H1 (cell line): ENCODE measurements around the gene PLN. TPM values are rescaled to one million over a fixed set of nuclear protein-coding genes. Genes with fewer than 3 reads are reported as not detected.

Experiments used
- CTCF ChIA-PET: fragments of 300-600 bp; sonication (Branson Sonifier 250); formaldehyde crosslinking; loops from one replicate; lab custom pipeline; 2021; ENCODE audit not compliant: partially characterized antibody; lab: Charles Lee
- POLR2A ChIA-PET: fragments of 300-600 bp; sonication (Branson Sonifier 250); formaldehyde crosslinking; loops from one replicate; lab custom pipeline; 2021; ENCODE audit warnings: inconsistent platforms; ENCODE audit not compliant: partially characterized antibody; lab: Charles Lee
- DNase-seq, 2 experiments: peaks; one replicate each; pipeline versions ENCODE4 v3.0.0 to v3.0.0-alpha.2; 2010 to 2022; ENCODE audit warnings: low spot score in 2 of 2, low read depth in 1 of 2, mixed read lengths in 1 of 2
- FAIRE-seq: peaks from 2 replicates; lab custom pipeline; 2011; peaks lifted over from hg19 to GRCh38; lab: Jason Lieb, UNC
- H2AFZ ChIP-seq: 2 replicates; pipeline ENCODE4 v1.8.1; 2012; ENCODE audit warnings: low read length, inconsistent platforms
- H2AK5ac ChIP-seq: 2 replicates; pipeline ENCODE4 v1.6.1; 2013; ENCODE audit warnings: low read depth, low read length
- H2BK120ac ChIP-seq: replicated peaks from 2 replicates; pipeline ENCODE3; 2013; ENCODE audit warnings: low read depth, low read length, inconsistent platforms
- H2BK12ac ChIP-seq: 2 replicates; pipeline ENCODE4 v1.6.1; 2013; ENCODE audit warnings: low read depth, low read length
- H2BK15ac ChIP-seq: 2 replicates; pipeline ENCODE4 v1.6.1; 2013; ENCODE audit warnings: low read length
- H2BK20ac ChIP-seq: 2 replicates; pipeline ENCODE4 v1.6.1; 2013; ENCODE audit warnings: low read length
- H2BK5ac ChIP-seq: 2 replicates; pipeline ENCODE4 v1.6.1; 2013; ENCODE audit warnings: low read depth, low read length
- H3K14ac ChIP-seq: 2 replicates; pipeline ENCODE4 v1.6.1; 2013; ENCODE audit warnings: inconsistent platforms; ENCODE audit not compliant: insufficient read length
- H3K18ac ChIP-seq: 2 replicates; pipeline ENCODE4 v1.6.1; 2013; ENCODE audit warnings: low read length; ENCODE audit errors: extremely low read depth
- H3K23ac ChIP-seq: 2 replicates; pipeline ENCODE4 v1.6.1; 2013; ENCODE audit warnings: inconsistent platforms; ENCODE audit not compliant: insufficient read length
- H3K23me2 ChIP-seq: 2 replicates; pipeline ENCODE4 v1.6.1; 2013; ENCODE audit warnings: low read depth, low read length
- H3K27ac ChIP-seq: 2 replicates; pipeline ENCODE4 v1.6.1; 2011; ENCODE audit warnings: low read depth, low read length, inconsistent platforms
- H3K27me3 ChIP-seq, 4 experiments: replicated peaks in 1 of 4; 1 replicate in 1 of 4; 2 replicates in 3 of 4; pipeline versions ENCODE4 v1.6.1 to v1.8.1; 2011 to 2013; ENCODE audit warnings: low read length in 3 of 4, mild to moderate bottlenecking in 3 of 4, inconsistent platforms in 2 of 4, mixed read lengths in 2 of 4, moderate library complexity in 1 of 4; ENCODE audit not compliant: control insufficient read depth in 3 of 4, insufficient read depth in 3 of 4; ENCODE audit errors: extremely low read depth in 1 of 4
- H3K36me3 ChIP-seq, 4 experiments: 2 replicates each; pipeline versions ENCODE4 v1.6.1 to v1.8.1; 2011 to 2013; ENCODE audit warnings: mild to moderate bottlenecking in 4 of 4, low read length in 3 of 4, moderate library complexity in 2 of 4, control low read depth in 1 of 4, inconsistent platforms in 1 of 4; ENCODE audit not compliant: insufficient read depth in 4 of 4, control insufficient read depth in 2 of 4
- H3K4ac ChIP-seq: replicated peaks from 2 replicates; pipeline ENCODE3; 2013; ENCODE audit warnings: low read length, low read depth, mixed read lengths, inconsistent platforms; ENCODE audit not compliant: insufficient read length
- H3K4me1 ChIP-seq, 4 experiments: replicated peaks in 1 of 4; 1 replicate in 1 of 4; 2 replicates in 3 of 4; pipeline versions ENCODE4 v1.6.1 to v1.8.1; 2011 to 2013; ENCODE audit warnings: low read length in 3 of 4, inconsistent platforms in 2 of 4, mixed read lengths in 1 of 4; ENCODE audit not compliant: insufficient read depth in 4 of 4, control insufficient read depth in 3 of 4
- H3K4me2 ChIP-seq, 2 experiments: 2 replicates each; pipeline versions ENCODE4 v1.6.1 to v1.8.1; 2011 to 2013; ENCODE audit warnings: low read depth in 2 of 2, low read length in 2 of 2, control low read depth in 1 of 2, inconsistent platforms in 1 of 2, mild to moderate bottlenecking in 1 of 2; ENCODE audit not compliant: insufficient read depth in 1 of 2
- H3K4me3 ChIP-seq, 4 experiments: fragments of 200-600, 300-600 bp in 1 of 4; sonication (generic), shearing (Covaris generic), sonication (Bioruptor Twin) in 1 of 4; 2 replicates each; pipeline versions ENCODE4 v1.5.1 to v1.8.1; 2011 to 2016; ENCODE audit warnings: low read length in 4 of 4, low read depth in 3 of 4, control low read depth in 2 of 4, inconsistent platforms in 2 of 4, mild to moderate bottlenecking in 2 of 4, mixed read lengths in 1 of 4, moderate library complexity in 1 of 4; ENCODE audit not compliant: insufficient read depth in 2 of 4; ENCODE audit errors: extremely low read depth in 1 of 4
- H3K56ac ChIP-seq: replicated peaks from 2 replicates; pipeline ENCODE3; 2013; ENCODE audit warnings: low read depth, mild to moderate bottlenecking, mixed read lengths, low read length, inconsistent platforms; ENCODE audit not compliant: insufficient read length
- H3K79me1 ChIP-seq: 2 replicates; pipeline ENCODE4 v1.6.1; 2013; ENCODE audit warnings: low read depth, low read length, control low read depth
- H3K79me2 ChIP-seq, 2 experiments: 2 replicates each; pipeline versions ENCODE4 v1.6.1 to v1.8.1; 2012 to 2013; ENCODE audit warnings: low read length in 2 of 2, mild to moderate bottlenecking in 2 of 2, inconsistent platforms in 1 of 2; ENCODE audit not compliant: insufficient read depth in 2 of 2, control insufficient read depth in 1 of 2
- H3K9ac ChIP-seq, 4 experiments: replicated peaks in 1 of 4; 1 replicate in 1 of 4; 2 replicates in 3 of 4; pipeline versions ENCODE4 v1.6.1 to v1.8.1; 2011 to 2013; ENCODE audit warnings: low read depth in 3 of 4, low read length in 3 of 4, control low read depth in 2 of 4, mild to moderate bottlenecking in 2 of 4, moderate library complexity in 2 of 4, inconsistent platforms in 1 of 4; ENCODE audit errors: extremely low read depth in 1 of 4
- H3K9me3 ChIP-seq, 2 experiments: 2 replicates each; pipeline versions ENCODE4 v1.6.1 to v1.8.1; 2012 to 2013; ENCODE audit warnings: mild to moderate bottlenecking in 2 of 2, moderate library complexity in 2 of 2, control low read depth in 1 of 2, inconsistent platforms in 1 of 2, low read depth in 1 of 2, low read length in 1 of 2, mixed read lengths in 1 of 2; ENCODE audit not compliant: insufficient read depth in 2 of 2
- H4K20me1 ChIP-seq, 2 experiments: replicated peaks in 1 of 2; 2 replicates each; pipeline versions ENCODE3 to v1.8.1; 2011 to 2013; ENCODE audit warnings: inconsistent platforms in 2 of 2, low read length in 2 of 2, mild to moderate bottlenecking in 1 of 2; ENCODE audit not compliant: insufficient read depth in 2 of 2, control insufficient read depth in 1 of 2
- H4K5ac ChIP-seq: 2 replicates; pipeline ENCODE4 v1.6.1; 2013; ENCODE audit warnings: low read length, low read depth, mixed read lengths, inconsistent platforms; ENCODE audit not compliant: insufficient read length
- H4K8ac ChIP-seq: 2 replicates; pipeline ENCODE4 v1.8.0; 2013; ENCODE audit warnings: mild to moderate bottlenecking, moderate library complexity, low read length, inconsistent platforms; ENCODE audit not compliant: insufficient read depth; ENCODE audit errors: extremely low read depth
- H4K91ac ChIP-seq: replicated peaks from 2 replicates; pipeline ENCODE3; 2013; ENCODE audit warnings: low read length, mixed read lengths, inconsistent platforms; ENCODE audit not compliant: insufficient read length
- BRCA1 ChIP-seq: IDR thresholded peaks from 2 replicates; pipeline ENCODE4 v1.6.1; 2012; ENCODE audit warnings: low read depth, low read length, improper control_type of control experiment
- CEBPB ChIP-seq: IDR thresholded peaks from 2 replicates; pipeline ENCODE4 v1.6.1; 2012; ENCODE audit warnings: low read depth, low read length
- CTCF ChIP-seq, 3 experiments: IDR thresholded peaks; 1 replicate in 2 of 3; 2 replicates in 1 of 3; pipeline versions ENCODE4 v1.5.1 to v1.6.1; 2011; ENCODE audit warnings: low read length in 3 of 3, mild to moderate bottlenecking in 3 of 3, inconsistent platforms in 2 of 3, low read depth in 1 of 3, moderate library complexity in 1 of 3; ENCODE audit not compliant: insufficient read depth in 1 of 3; ENCODE audit errors: control extremely low read depth in 1 of 3
- FOSL1 ChIP-seq: IDR thresholded peaks from 2 replicates; pipeline ENCODE4 v1.6.1; 2011; ENCODE audit warnings: mild to moderate bottlenecking, low read depth, low read length, moderate library complexity; ENCODE audit not compliant: insufficient read depth
- GTF2F1 ChIP-seq: IDR thresholded peaks from 2 replicates; pipeline ENCODE4 v1.6.1; 2012; ENCODE audit warnings: low read depth, low read length, improper control_type of control experiment, borderline replicate concordance
- MAX ChIP-seq: IDR thresholded peaks from 2 replicates; pipeline ENCODE4 v1.6.1; 2012; ENCODE audit warnings: inconsistent platforms
- POLR2AphosphoS5 ChIP-seq: IDR thresholded peaks from 2 replicates; pipeline ENCODE4 v1.6.1; 2011; ENCODE audit warnings: low read depth, low read length
- SIRT6 ChIP-seq: IDR thresholded peaks from one replicate; pipeline ENCODE4 v1.7.1; 2012; ENCODE audit warnings: low read length, inconsistent platforms
- SP1 ChIP-seq: IDR thresholded peaks from 2 replicates; pipeline ENCODE4 v1.6.1; 2011; ENCODE audit warnings: low read depth, low read length
- TEAD4 ChIP-seq: IDR thresholded peaks from 2 replicates; pipeline ENCODE4 v1.6.1; 2012; ENCODE audit warnings: low read depth, low read length, inconsistent platforms, mixed read lengths
- WGBS, 2 experiments: shearing (Covaris generic) in 1 of 2; methylation state at CpG; one replicate each; pipeline versions ENCODE4 v1.1.6 to v1.1.7; 2013 to 2015; ENCODE audit warnings: low lambda C conversion rate in 2 of 2, mixed read lengths in 2 of 2, inconsistent platforms in 1 of 2, low coverage in 1 of 2, missing lambda C conversion rate in 1 of 2; ENCODE audit not compliant: insufficient replicate concordance in 2 of 2, insufficient coverage in 1 of 2, insufficient read length in 1 of 2; ENCODE audit errors: extremely low coverage in 1 of 2, missing lambda C conversion rate in 1 of 2; 5-methylcytosine and 5-hydroxymethylcytosine counted together
- polyA plus RNA-seq, 7 experiments: library from polyadenylated mRNA; depleted of rRNA in 3 of 7; stranded (reverse) in 5 of 7; unstranded in 2 of 7; fragments of >200 nt in 5 of 7; fragments of 200-250 nt in 2 of 7; gene quantifications; 1 replicate in 5 of 7; 2 replicates in 1 of 7; 4 replicates in 1 of 7; pipeline versions ENCODE4 v1.2.1 to v1.2.3, GENCODE V29; 2011 to 2013; ENCODE audit warnings: missing spikeins in 2 of 7, mixed read lengths in 2 of 7
- total RNA-seq: library from RNA; stranded (reverse); fragmentation: NEBNext Ultra II Directional; extraction: Animal tissue kit (Norgen Biotek cat#: 25700); gene quantifications from 2 replicates; pipeline ENCODE4 v1.2.1, GENCODE V29; 2021

PLN gene
- total and polyA plus RNA-seq, 2 of the 8 experiments (the other 6 are each of a cell fraction or from before 2014, with no cell fraction given), result not detected

GRCh38 chr6:118542184-118542952 is 5.7 kb upstream of the PLN start:
- H3K9ac ChIP-seq, result no peak overlapping the region
- no peak overlapping the region for H2BK15ac ChIP-seq
- H3K4me1 ChIP-seq, result no peaks in the 10 kb centered on the region
- H3K36me3 ChIP-seq, result no peaks in the 10 kb centered on the region
- no peak overlapping the region for H3K56ac ChIP-seq
- no peak overlapping the region for H3K18ac ChIP-seq
- WGBS, 2 experiments, result 93% methylated on average over 3 of the region's 3 CpGs; no CpG with 5 or more reads in 1 of the 2 experiments
- peaks cover 0 to 10% of the 10 kb centered on the region in 2 experiments; a peak in 2 of 4 replicates for H3K79me2 ChIP-seq
- H4K8ac ChIP-seq, result no peak overlapping the region
- POLR2A ChIA-PET, result no interaction called here
- H3K4me3 ChIP-seq, result no peak overlapping the region
- no peak overlapping the region for H3K27ac ChIP-seq
- no peak overlapping the region for H2BK5ac ChIP-seq
- H3K23me2 ChIP-seq, result no peaks in the 10 kb centered on the region
- FAIRE-seq (peak; percentile 45), DNase-seq (no peak)
- no peak overlapping the region for H4K91ac ChIP-seq
- H4K20me1 ChIP-seq, result no peaks in the 10 kb centered on the region
- CTCF ChIA-PET, result interaction anchor here (1.2 to 1.5 kb wide), 2 partner anchors 34 to 38 kb away, joined by 3 read pairs; no protein-coding TSS in a partner anchor
- H3K9me3 ChIP-seq, result no peaks in the 10 kb centered on the region
- H3K23ac ChIP-seq, result no peak overlapping the region
- H2BK120ac ChIP-seq, result no peak overlapping the region
- H2BK12ac ChIP-seq, result no peak overlapping the region
- no peak overlapping the region for H2BK20ac ChIP-seq
- no peak overlapping the region for H4K5ac ChIP-seq
- no peak overlapping the region for H2AK5ac ChIP-seq
- no peak overlapping the region for H2AFZ ChIP-seq
- H3K4ac ChIP-seq, result no peak overlapping the region
- no peaks in the 10 kb centered on the region for H3K27me3 ChIP-seq
- no peaks in the 10 kb centered on the region for H3K79me1 ChIP-seq
- no peak overlapping the region for H3K4me2 ChIP-seq
- H3K14ac ChIP-seq, result no peak overlapping the region
- TF ChIP-seq FOSL1, result no peak
- TF ChIP-seq BRCA1, result no peak
- TF ChIP-seq GTF2F1, result no peak
- no peak for TF ChIP-seq CTCF (IDR thresholded peaks at IDR 0.05; ENCODE audit: control extremely low read depth in 1 of 3, insufficient read depth in 1 of 3, low read depth in 1 of 3, low read length in 3 of 3)
- no peak for TF ChIP-seq MAX
- no peak for TF ChIP-seq POLR2AphosphoS5
- TF ChIP-seq TEAD4, result no peak
- no peak for TF ChIP-seq SP1
- TF ChIP-seq SIRT6, result no peak
- no peak for TF ChIP-seq CEBPB
